B cell (primary cell): ENCODE results near the gene AICDA. TPM values are rescaled to one million over a fixed set of nuclear protein-coding genes. Genes with fewer than 3 reads are reported as not detected.
"Not testable (repeated sequence)": the region's sequence is repeated elsewhere in the genome, so short reads cannot be mapped to it uniquely, and the experiment has no call there.

Source experiments
- ATAC-seq: fragments of 200-7000 bp; cut with Tn5 transposase; one replicate; pipeline ENCODE4 v1.10.0; 2021; ENCODE audit warnings: low read depth, mild to moderate bottlenecking, moderate number of reproducible peaks, moderate library complexity
- CTCF ChIA-PET: fragments of 350-600 bp; sonication (Branson Sonifier 250); formaldehyde crosslinking; loops from one replicate; lab custom pipeline; 2021; ENCODE audit warnings: antibody characterized with exemption, inconsistent platforms; lab: Charles Lee
- POLR2A ChIA-PET: fragments of 350-600 bp; sonication (Branson Sonifier 250); formaldehyde crosslinking; loops from one replicate; lab custom pipeline; 2021; ENCODE audit warnings: antibody characterized with exemption; lab: Charles Lee
- DNase-seq: peaks from one replicate; pipeline ENCODE4 v3.0.0; 2013
- H2AFZ ChIP-seq: 2 replicates; pipeline ENCODE4 v1.6.1; 2012; ENCODE audit warnings: mild to moderate bottlenecking, low read depth, low read length; ENCODE audit not compliant: insufficient read depth, poor library complexity, severe bottlenecking
- H3K27ac ChIP-seq, 2 donors: 1 replicate in 1 of 2; 2 replicates in 1 of 2; pipeline ENCODE4 v1.5.1; 2012 to 2013; ENCODE audit warnings: low read length in 2 of 2, mild to moderate bottlenecking in 2 of 2, moderate library complexity in 1 of 2
- H3K27me3 ChIP-seq, 4 experiments: fragments of 200-600 bp in 1 of 4; sonication (generic) in 1 of 4; replicated peaks in 1 of 4; 1 replicate in 2 of 4; 2 replicates in 2 of 4; pipeline versions ENCODE4 v1.6.1 to v1.7.0; 2013 to 2016; ENCODE audit warnings: low read length in 3 of 4, mild to moderate bottlenecking in 2 of 4, mixed read lengths in 1 of 4, moderate library complexity in 1 of 4; ENCODE audit not compliant: insufficient read depth in 4 of 4, control insufficient read depth in 3 of 4; ENCODE audit errors: control extremely low read depth in 1 of 4
- H3K36me3 ChIP-seq, 2 experiments: replicated peaks in 1 of 2; 1 replicate in 1 of 2; 2 replicates in 1 of 2; pipeline versions ENCODE4 v1.6.1 to v1.7.1; 2013; ENCODE audit warnings: low read length in 1 of 2; ENCODE audit not compliant: insufficient read depth in 2 of 2, control insufficient read depth in 1 of 2; ENCODE audit errors: control extremely low read depth in 1 of 2, extremely low read depth in 1 of 2
- H3K4me1 ChIP-seq, 2 donors: fragments of 200-600 bp in 1 of 2; sonication (generic) in 1 of 2; 1 replicate in 1 of 2; 2 replicates in 1 of 2; pipeline versions ENCODE4 v1.5.1 to v1.6.1; 2013 to 2017; ENCODE audit warnings: low read length in 2 of 2; ENCODE audit not compliant: control insufficient read depth in 2 of 2, insufficient read depth in 2 of 2
- H3K4me2 ChIP-seq: replicated peaks from 2 replicates; pipeline ENCODE3; 2012; ENCODE audit warnings: mild to moderate bottlenecking, low read depth, low read length; ENCODE audit not compliant: poor library complexity, severe bottlenecking
- H3K4me3 ChIP-seq, 5 experiments: fragments of 200-600 bp in 1 of 5; sonication (generic) in 1 of 5; 1 replicate in 3 of 5; 2 replicates in 2 of 5; pipeline versions ENCODE4 v1.5.1 to v1.7.0; 2011 to 2016; ENCODE audit warnings: low read length in 4 of 5, mild to moderate bottlenecking in 4 of 5, low read depth in 2 of 5, control low read depth in 1 of 5, moderate library complexity in 1 of 5; ENCODE audit not compliant: insufficient read depth in 1 of 5; ENCODE audit errors: control extremely low read depth in 1 of 5, extremely low read depth in 1 of 5
- H3K79me2 ChIP-seq: fragments of 200-600 bp; sonication (generic); one replicate; pipeline ENCODE4 v1.6.0; 2016; ENCODE audit warnings: low read length; ENCODE audit not compliant: control insufficient read depth, insufficient read depth
- H3K9ac ChIP-seq: fragments of 200-600 bp; sonication (generic); 2 replicates; pipeline ENCODE4 v1.6.1; 2017; ENCODE audit warnings: mild to moderate bottlenecking, low read length, moderate library complexity
- H3K9me3 ChIP-seq, 3 donors: one replicate each; pipeline versions ENCODE4 v1.6.1 to v1.7.1; 2013; ENCODE audit warnings: low read length in 2 of 3; ENCODE audit not compliant: control insufficient read depth in 2 of 3, insufficient read depth in 1 of 3; ENCODE audit errors: control extremely low read depth in 1 of 3
- H4K20me1 ChIP-seq: 2 replicates; pipeline ENCODE4 v1.6.0; 2012; ENCODE audit warnings: mild to moderate bottlenecking, low read length; ENCODE audit not compliant: insufficient read depth, control insufficient read depth, poor library complexity, severe bottlenecking
- H3K27ac Mint-ChIP-seq: one replicate; pipeline ENCODE4 v1.8.0; 2021; ENCODE audit warnings: mixed read lengths
- H3K27me3 Mint-ChIP-seq: one replicate; pipeline ENCODE4 v1.8.0; 2021; ENCODE audit warnings: mixed read lengths
- H3K4me1 Mint-ChIP-seq: one replicate; pipeline ENCODE4 v1.8.0; 2021; ENCODE audit warnings: mixed read lengths
- H3K4me3 Mint-ChIP-seq: one replicate; pipeline ENCODE4 v1.8.0; 2021; ENCODE audit warnings: mixed read lengths
- H3K9me3 Mint-ChIP-seq: one replicate; pipeline ENCODE4 v1.8.0; 2022; ENCODE audit warnings: mixed read lengths; ENCODE audit not compliant: insufficient read depth
- CTCF ChIP-seq: fragments of 200-600 bp; IDR thresholded peaks from one replicate; pipeline ENCODE4 v1.8.0; 2022; ENCODE audit warnings: antibody characterized with exemption, mild to moderate bottlenecking
- EZH2 ChIP-seq: IDR thresholded peaks from 2 replicates; pipeline ENCODE4 v1.6.1; 2012; ENCODE audit warnings: borderline replicate concordance, low read depth, mild to moderate bottlenecking, moderate library complexity, low read length; ENCODE audit not compliant: insufficient read depth, poor library complexity, severe bottlenecking
- WGBS: methylation state at CpG from one replicate; pipeline ENCODE4 v1.1.5; 2013; ENCODE audit warnings: missing lambda C conversion rate; ENCODE audit not compliant: insufficient coverage; 5-methylcytosine and 5-hydroxymethylcytosine counted together
- intact Hi-C: fragments of 100-400 bp; cut with micrococcal nuclease; formaldehyde crosslinking; loops from one replicate; pipeline ENCODE4 v1.10.0; 2022
- polyA plus RNA-seq: library from polyadenylated mRNA; depleted of rRNA; stranded (reverse); fragments of >200 nt; gene quantifications from 2 replicates; pipeline ENCODE4 v1.2.3, GENCODE V29; 2012
- total RNA-seq, 2 donors: library from RNA; stranded (reverse); fragments of 120-200 nt in 1 of 2; gene quantifications; 1 replicate in 1 of 2; 2 replicates in 1 of 2; pipeline versions ENCODE4 v1.2.3 to v1.2.4, GENCODE V29; 2013 to 2022

The AICDA gene
- total and polyA plus RNA-seq, 2 donors (not counting 1 experiment from before 2014, with no cell fraction given) = 0.94 to 1.0 TPM

DNA sequence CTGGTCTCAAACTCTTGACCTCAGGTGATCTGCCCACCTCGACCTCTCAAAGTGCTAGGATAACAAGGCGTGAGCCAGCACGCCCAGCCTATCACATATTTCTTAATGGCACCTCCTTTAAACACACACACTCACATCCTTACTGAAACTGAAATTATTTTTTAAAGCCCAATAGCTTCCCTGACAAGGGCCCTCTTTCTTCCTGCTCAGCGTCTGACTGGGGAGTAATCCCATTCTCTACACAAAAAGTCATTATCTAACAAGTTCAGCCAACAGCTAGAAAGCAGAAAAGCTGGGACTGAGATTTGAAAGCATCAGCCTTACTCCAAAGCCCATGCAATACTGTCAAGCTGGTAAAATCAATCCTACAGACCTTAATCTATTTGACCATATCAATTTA, 10.0 kb upstream of the AICDA start:
- Mint-ChIP-seq H3K4me1 (peaks cover 6% of the 10 kb centered on the region), H3K4me3 (no peak overlapping the region), H3K27me3 (no peaks in the 10 kb centered on the region), H3K9me3 (no peaks in the 10 kb centered on the region), H3K27ac (no peak overlapping the region)
- ChIA-PET POLR2A (no interaction called here), CTCF (interaction anchor here (0.5 kb wide), 1 partner anchor 78 kb away, joined by 5 read pairs; no protein-coding TSS in a partner anchor)
- Histone ChIP-seq H3K27ac (no peak overlapping the region), H3K27me3 (no peaks in the 10 kb centered on the region), H3K4me2 (no peak overlapping the region), H3K4me1 (peaks cover 0 to 5% of the 10 kb centered on the region in 2 donors), H2AFZ (no peak overlapping the region), H4K20me1 (no peaks in the 10 kb centered on the region), H3K36me3 (no peaks in the 10 kb centered on the region), H3K9ac (no peak overlapping the region), H3K9me3 (peaks cover 0 to 10% (median 0%) of the 10 kb centered on the region in 3 donors), H3K79me2 (no peaks in the 10 kb centered on the region), H3K4me3 (no peak overlapping the region)
- 94% methylated on average over 4 of the region's 4 CpGs for WGBS
- TF ChIP-seq CTCF (no peak), EZH2 (no peak)
- ATAC-seq (no peak), DNase-seq (no peak)
- intact Hi-C loops = no loop called here

- H3K4me3 Mint-ChIP-seq = no peak overlapping the region
- Histone ChIP-seq H3K4me3 (no peak overlapping the region), H3K4me2 (no peak overlapping the region), H4K20me1 (no peaks in the 10 kb centered on the region), H3K9ac (no peak overlapping the region), H3K27ac (no peak overlapping the region), H3K27me3 (no peaks in the 10 kb centered on the region), H3K79me2 (no peaks in the 10 kb centered on the region), H3K9me3 (no peaks in the 10 kb centered on the region), H3K4me1 (peaks cover 5 to 12% of the 10 kb centered on the region in 2 donors), H3K36me3 (no peaks in the 10 kb centered on the region), H2AFZ (no peak overlapping the region)
- H3K27me3 Mint-ChIP-seq = no peaks in the 10 kb centered on the region
- H3K4me1 Mint-ChIP-seq = peaks cover 22% of the 10 kb centered on the region
- intact Hi-C loops = no loop called here
- no peaks in the 10 kb centered on the region for H3K9me3 Mint-ChIP-seq
- DNase-seq = no peak
- CTCF ChIA-PET = no interaction called here
- no peak for TF ChIP-seq CTCF
- TF ChIP-seq EZH2 = no peak
- H3K27ac Mint-ChIP-seq = no peak overlapping the region
- POLR2A ChIA-PET = no interaction called here
- ATAC-seq = no peak
- 97% methylated on average over 5 of the region's 6 CpGs for WGBS
These were observed 2.5 kb upstream of the AICDA start for GRCh38 chr12:8615206-8615605.

DNA sequence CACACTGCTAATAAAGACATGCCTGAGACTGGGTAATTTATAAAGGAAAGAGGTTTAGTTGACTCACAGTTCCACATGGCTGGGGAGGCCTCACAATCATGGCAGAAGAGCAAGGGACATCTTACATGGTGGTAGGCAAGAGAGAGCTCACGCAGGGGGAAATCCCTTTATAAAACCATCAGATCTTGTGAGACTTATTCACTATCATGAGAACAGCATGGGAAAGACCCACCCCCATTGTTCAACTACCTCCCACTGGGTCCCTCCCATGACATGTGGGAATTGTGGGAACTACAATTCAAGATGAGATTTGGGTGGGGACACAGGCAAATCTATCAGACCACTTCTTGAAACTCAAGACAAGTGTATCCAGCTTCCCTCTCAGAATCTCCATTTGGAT, 1.2 kb upstream of the AICDA start:
- H3K4me3 ChIP-seq, intact Hi-C loops, H3K27me3 ChIP-seq, H3K9me3 Mint-ChIP-seq, H2AFZ ChIP-seq, H3K9ac ChIP-seq, H3K27me3 Mint-ChIP-seq, DNase-seq, POLR2A ChIA-PET, H4K20me1 ChIP-seq, H3K27ac ChIP-seq, H3K4me3 Mint-ChIP-seq, H3K9me3 ChIP-seq, ATAC-seq, H3K27ac Mint-ChIP-seq, H3K36me3 ChIP-seq, H3K79me2 ChIP-seq, H3K4me2 ChIP-seq, CTCF ChIA-PET: not testable (repeated sequence)
- H3K4me1 Mint-ChIP-seq = peaks cover 24% of the 10 kb centered on the region
- WGBS = no CpG with 5 or more reads among the region's 1 CpG
- H3K4me1 ChIP-seq = peaks cover 10 to 17% of the 10 kb centered on the region in 2 donors
